ENCODE measurements around the gene MVB12B. TPM values are rescaled to one million over a fixed set of nuclear protein-coding genes. Genes with fewer than 3 reads are reported as not detected.

MVB12B gene
- total and polyA plus RNA-seq, 2 of the 13 experiments (the other 11 are each of a cell fraction or from before 2014, with no cell fraction given), result 12.1 to 30.1 TPM

GRCh38 chr9:126456441-126457174 is 130.0 kb downstream of the MVB12B start (continued):
- TF ChIP-seq EEA1 (CRISPR knock-in tag; IDR thresholded peaks at IDR 0.05; ENCODE audit: borderline replicate concordance) (no peak), CBX5 (CRISPR knock-in tag; IDR thresholded peaks at IDR 0.05; ENCODE audit: borderline replicate concordance) (no peak)

GRCh38 chr9:126457175-126457547 is 130.5 kb downstream of the MVB12B start:
- Histone ChIP-seq H3K27ac (ENCODE audit: extremely low read length, insufficient read depth, low read length) (no peak overlapping the region), H3K79me2 (ENCODE audit: insufficient read depth, low read length) (no peaks in the 10 kb centered on the region), H3K4me3 (replicated peaks in 1 of 3; ENCODE audit: insufficient read depth in 1 of 3, low read depth in 2 of 3, low read length in 3 of 3) (no peak overlapping the region), H4K20me1 (ENCODE audit: insufficient read depth, low read length) (no peaks in the 10 kb centered on the region), H3K9ac (ENCODE audit: insufficient read depth, low read depth, low read length) (no peak overlapping the region), H3K27me3 (ENCODE audit: control insufficient read depth in 1 of 2, insufficient read depth in 2 of 2, low read length in 2 of 2) (no peaks in the 10 kb centered on the region), H2AFZ (ENCODE audit: low read length) (no peak overlapping the region), H3K4me2 (ENCODE audit: low read depth, low read length) (no peak overlapping the region), H3K36me3 (replicated peaks in 1 of 2; ENCODE audit: control insufficient read depth in 1 of 2, insufficient read depth in 2 of 2, low read length in 2 of 2) (peaks cover 8 to 10% of the 10 kb centered on the region in 2 experiments; a peak in 4 of 5 replicates), H3K4me1 (ENCODE audit: insufficient read depth, low read length) (no peaks in the 10 kb centered on the region), H3K9me3 (ENCODE audit: low read length) (no peaks in the 10 kb centered on the region)
- CTCF ChIA-PET (ENCODE audit: low intra/inter-chr PET ratio, low total read pairs), result no interaction called here
- TF ChIP-seq HOXA5 (CRISPR knock-in tag; IDR thresholded peaks at IDR 0.05), result no peak
- TF ChIP-seq ATF1 (CRISPR knock-in tag; IDR thresholded peaks at IDR 0.05), result no peak
- no peak for TF ChIP-seq KLF15 (CRISPR knock-in tag; IDR thresholded peaks at IDR 0.05; ENCODE audit: borderline replicate concordance)
- no peak for TF ChIP-seq HOXA9 (CRISPR knock-in tag; IDR thresholded peaks at IDR 0.05; ENCODE audit: borderline replicate concordance)
- no peak for TF ChIP-seq IKZF5 (CRISPR knock-in tag; IDR thresholded peaks at IDR 0.05)
- no peak for TF ChIP-seq TP53 (CRISPR knock-in tag; conservative IDR thresholded peaks at IDR 0.05)
- BruUV-seq (replicated peaks), result no TSS peak
- intact Hi-C loops (cut with micrococcal nuclease; ENCODE audit: unreplicated experiment), result no loop called here
- in situ Hi-C loops (cut with HindIII; ENCODE audit: extremely low pct_ligation_motif_present, low pct_unique_long_range_greater_than_20kb), result no loop called here
- FAIRE-seq (no peak), DNase-seq (ENCODE audit: low spot score) (no peak), ATAC-seq (no peak)
- WGBS (ENCODE audit: low lambda C conversion rate), result 98% methylated on average over 4 of the region's 5 CpGs
- POLR2A ChIA-PET, result no interaction called here
